Measurements from ENCODE around the gene CEP44.

- TF ChIP-seq, protein P1, sequence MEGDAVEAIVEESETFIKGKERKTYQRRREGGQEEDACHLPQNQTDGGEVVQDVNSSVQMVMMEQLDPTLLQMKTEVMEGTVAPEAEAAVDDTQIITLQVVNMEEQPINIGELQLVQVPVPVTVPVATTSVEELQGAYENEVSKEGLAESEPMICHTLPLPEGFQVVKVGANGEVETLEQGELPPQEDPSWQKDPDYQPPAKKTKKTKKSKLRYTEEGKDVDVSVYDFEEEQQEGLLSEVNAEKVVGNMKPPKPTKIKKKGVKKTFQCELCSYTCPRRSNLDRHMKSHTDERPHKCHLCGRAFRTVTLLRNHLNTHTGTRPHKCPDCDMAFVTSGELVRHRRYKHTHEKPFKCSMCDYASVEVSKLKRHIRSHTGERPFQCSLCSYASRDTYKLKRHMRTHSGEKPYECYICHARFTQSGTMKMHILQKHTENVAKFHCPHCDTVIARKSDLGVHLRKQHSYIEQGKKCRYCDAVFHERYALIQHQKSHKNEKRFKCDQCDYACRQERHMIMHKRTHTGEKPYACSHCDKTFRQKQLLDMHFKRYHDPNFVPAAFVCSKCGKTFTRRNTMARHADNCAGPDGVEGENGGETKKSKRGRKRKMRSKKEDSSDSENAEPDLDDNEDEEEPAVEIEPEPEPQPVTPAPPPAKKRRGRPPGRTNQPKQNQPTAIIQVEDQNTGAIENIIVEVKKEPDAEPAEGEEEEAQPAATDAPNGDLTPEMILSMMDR (IDR thresholded peaks at IDR 0.05; ENCODE audit: low read depth, low read length, missing input control) = no peak
- TF ChIP-seq ATF3 (IDR thresholded peaks at IDR 0.05) (no peak), REST (IDR thresholded peaks at IDR 0.05) (no peak), YY1 (IDR thresholded peaks at IDR 0.05) (no peak), HNF4G (IDR thresholded peaks at IDR 0.05) (no peak), HNF4A (conservative IDR thresholded peaks at IDR 0.05) (no peak), GABPA (IDR thresholded peaks at IDR 0.05 in 1 of 2, conservative IDR thresholded peaks at IDR 0.05 in 1 of 2) (no peak)
Observed at GRCh38 chr4:174307694-174308093, 24.0 kb downstream of the CEP44 start.

Measured in liver (tissue), 3 donors.